ENCODE data around the gene KRTAP4-8.
"Not testable (repeated sequence)": the region's sequence is repeated elsewhere in the genome, so short reads cannot be mapped to it uniquely, and the experiment has no call there.

The KRTAP4-8 gene

GRCh38 chr17:41107941-41108450 is 10.1 kb upstream of the KRTAP4-8 start:
- FAIRE-seq, result no peak

GRCh38 chr17:41105347-41105746 is 7.4 kb upstream of the KRTAP4-8 start, which contains the start of gene KRTAP4-9:
KRTAP4-9 (plus strand) TSS chr17:41105389; CDS start chr17:41105389, 0 bp downstream.
- not testable (repeated sequence) for FAIRE-seq

DNA sequence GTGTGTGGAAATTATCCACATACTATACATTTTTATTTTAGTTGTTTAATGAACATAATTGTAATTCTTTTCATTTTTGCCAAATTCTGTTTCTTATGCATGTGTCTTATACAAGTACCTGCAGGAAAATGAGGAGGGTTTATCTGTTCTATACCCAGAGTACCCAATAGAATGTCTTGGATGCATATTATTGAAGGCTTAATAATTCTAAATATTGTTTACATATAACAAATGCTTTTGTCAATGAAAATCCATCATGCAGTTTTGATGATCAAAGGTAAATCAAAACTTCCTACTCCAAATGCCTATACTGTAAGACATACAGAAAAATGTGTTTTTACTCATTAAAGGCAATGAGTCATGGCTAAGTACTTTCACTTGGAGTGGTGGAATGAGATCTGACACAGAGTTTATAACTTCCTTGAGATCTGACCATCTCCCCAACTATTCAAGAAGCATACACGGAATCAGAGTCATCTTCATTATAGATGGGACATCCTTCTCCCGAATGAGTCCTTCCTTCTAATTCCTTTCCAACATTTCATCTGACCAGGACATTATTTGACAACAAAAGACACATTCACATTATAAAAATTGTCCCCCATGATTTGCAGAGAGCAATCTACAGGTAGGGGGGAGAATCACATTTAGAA is 6.6 kb upstream of the KRTAP4-8 start:
- peak; percentile 45 for FAIRE-seq

DNA sequence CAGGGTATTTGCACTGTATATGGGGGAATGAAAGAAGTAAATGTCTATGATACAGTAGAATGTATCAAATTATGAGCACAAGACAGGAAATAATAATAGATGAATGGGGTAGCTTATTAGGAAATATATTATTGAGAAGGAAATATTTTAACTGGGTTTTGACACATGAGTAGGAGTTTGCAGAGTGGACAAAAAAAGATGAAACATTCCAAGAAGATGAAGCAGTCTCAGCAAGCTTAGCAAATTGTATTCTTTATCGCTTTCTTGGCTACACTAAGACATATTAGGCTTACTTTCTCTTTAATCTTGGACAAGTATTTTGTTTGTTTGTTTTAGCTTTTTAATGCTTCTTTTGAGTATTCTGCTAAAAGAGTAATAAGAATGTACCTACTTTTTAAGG is 6.0 kb upstream of the KRTAP4-8 start:
- no peak for FAIRE-seq

DNA sequence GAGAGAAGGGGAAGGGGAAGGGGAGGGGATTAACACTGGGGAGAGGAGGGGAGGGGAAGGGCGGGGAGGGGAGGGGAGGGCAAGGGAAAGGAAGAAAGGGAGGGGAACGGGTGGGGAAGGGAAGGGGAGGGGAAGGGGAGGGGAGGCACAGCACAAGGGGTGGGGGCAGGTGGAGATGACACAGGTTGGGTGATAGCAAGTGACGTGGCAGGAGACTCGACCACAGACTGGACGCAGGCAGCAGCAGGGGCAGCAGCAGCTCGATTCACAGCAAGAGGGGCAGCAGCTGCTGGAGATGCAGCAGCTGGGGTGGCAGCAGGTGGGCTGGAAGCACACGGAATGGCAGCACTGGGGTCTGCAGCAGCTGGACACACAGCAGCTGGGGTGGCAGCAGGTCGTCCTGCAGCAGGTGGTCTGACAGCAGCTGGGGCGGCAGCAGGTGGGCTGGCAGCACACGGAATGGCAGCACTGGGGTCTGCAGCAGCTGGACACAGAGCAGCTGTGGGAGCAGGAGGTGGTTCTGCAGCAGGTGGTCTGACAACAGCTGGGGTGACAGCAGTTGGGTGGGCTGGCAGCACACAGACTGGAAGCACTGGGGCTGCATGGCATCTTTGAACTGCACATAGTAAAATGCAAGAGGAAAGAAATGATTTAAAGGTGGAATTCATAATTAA is 3.8 kb upstream of the KRTAP4-8 start, which contains the start of gene KRTAP4-16:
Gene KRTAP4-16, minus strand, starts transcription at position 624 of the 674 bp plus-strand sequence. Its CDS starts 0 bp downstream, at position 624.
- no peak for FAIRE-seq

DNA sequence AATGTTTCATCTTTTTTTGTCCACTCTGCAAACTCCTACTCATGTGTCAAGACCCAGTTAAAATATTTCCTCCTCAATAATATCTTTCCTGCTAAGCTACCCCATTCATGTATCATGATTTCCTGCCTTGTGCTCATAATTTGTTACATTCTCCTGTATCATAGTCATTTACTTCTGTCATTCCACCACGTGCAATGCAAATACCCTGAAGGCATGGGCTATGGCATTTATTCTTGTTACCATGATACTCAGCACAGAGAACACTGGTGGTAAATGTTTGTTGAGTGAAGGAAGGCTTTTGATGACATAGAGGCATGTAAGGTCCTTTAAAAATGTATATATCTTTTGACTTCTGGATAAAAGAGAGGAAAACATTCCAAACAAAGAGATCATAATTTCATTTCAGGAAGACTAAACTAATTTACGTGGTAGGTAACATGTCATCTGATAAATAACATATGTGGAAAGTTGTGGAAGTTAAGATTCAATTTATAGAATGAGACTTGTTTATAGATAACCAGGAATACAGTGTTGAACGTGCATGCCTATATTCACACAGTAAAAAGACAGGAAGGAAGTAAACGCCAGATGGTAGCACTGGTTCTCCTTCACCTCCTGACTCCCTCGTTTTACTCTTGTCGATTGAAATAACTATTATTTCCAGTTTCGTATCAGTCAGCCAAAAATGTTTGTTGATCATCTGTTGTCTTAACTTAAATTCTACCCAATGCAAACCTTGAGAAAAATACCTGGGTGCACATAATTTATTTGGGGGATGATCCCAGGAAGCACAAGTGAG is 1.9 kb upstream of the KRTAP4-8 start:
- FAIRE-seq, result not testable (repeated sequence)

GRCh38 chr17:41098481-41098880 is 539 bp upstream of the KRTAP4-8 start:
- no peak for FAIRE-seq

DNA sequence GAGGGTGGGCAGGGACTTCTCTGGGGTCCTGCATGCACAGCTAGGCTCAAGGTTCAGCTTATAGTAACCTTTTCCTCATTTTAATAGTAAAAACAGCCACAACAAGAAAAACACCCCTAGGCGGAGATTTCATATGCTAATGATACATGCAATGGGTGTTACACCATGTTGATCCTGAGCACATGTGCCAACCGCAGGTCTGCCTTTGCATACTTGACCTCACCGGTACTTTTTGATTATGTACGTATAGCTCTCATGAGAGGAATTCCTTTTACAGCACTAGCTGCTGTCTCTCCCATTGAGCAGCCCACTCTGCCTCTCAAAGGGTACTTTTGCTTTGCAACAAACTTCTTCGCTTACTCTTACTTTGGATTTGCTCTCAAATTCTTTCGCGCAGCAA is 1.9 kb downstream of the KRTAP4-8 start:
- FAIRE-seq, result no peak

- FAIRE-seq, result not testable (repeated sequence)
These were observed 9.1 kb downstream of the KRTAP4-8 start for GRCh38 chr17:41088760-41089352.

DNA sequence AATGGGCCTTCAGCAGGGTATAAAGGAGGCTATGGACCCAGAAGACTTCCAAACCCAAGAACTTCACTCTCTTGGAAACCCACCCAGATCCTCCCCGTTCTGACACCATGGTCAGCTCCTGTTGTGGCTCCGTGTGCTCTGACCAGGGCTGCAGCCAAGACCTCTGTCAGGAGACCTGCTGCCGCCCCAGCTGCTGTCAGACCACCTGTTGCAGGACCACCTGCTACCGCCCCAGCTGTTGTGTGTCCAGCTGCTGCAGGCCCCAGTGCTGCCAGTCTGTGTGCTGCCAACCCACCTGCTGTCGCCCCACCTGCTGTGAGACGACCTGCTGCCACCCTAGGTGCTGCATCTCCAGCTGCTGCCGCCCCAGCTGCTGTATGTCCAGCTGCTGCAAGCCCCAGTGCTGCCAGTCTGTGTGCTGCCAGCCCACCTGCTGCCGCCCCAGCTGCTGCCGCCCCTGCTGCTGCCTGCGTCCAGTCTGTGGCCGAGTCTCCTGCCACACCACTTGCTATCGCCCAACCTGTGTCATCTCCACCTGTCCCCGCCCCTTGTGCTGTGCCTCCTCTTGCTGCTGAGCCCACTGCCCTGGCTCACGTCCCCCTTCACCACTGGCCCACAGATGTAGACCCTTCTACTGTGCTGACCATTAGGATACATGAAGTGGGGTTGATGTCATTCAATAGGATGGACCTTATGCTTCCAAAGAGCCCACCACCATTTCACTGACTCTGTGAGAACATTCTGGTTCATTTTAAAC is 13.7 kb downstream of the KRTAP4-8 start, which contains the start of gene KRTAP4-7:
Gene KRTAP4-7, plus strand, starts transcription at position 51 of the 757 bp plus-strand sequence. Its CDS starts 57 bp downstream, at position 108.
- not testable (repeated sequence) for FAIRE-seq

DNA sequence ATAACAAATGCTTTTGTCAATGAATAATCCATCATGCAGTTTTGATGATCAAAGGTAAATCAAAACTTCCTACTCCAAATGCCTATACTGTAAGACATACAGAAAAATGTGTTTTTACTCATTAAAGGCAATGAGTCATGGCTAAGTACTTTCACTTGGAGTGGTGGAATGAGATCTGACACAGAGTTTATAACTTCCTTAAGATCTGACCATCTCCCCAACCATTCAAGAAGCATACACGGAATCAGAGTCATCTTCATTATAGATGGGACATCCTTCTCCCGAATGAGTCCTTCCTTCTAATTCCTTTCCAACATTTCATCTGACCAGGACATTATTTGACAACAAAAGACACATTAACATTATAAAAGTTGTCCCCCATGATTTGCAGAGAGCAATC is 14.5 kb downstream of the KRTAP4-8 start:
- not testable (repeated sequence) for FAIRE-seq

- FAIRE-seq, result no peak
These were observed 15.3 kb downstream of the KRTAP4-8 start for GRCh38 chr17:41082626-41083025.

- FAIRE-seq, result no peak
These were observed 21.2 kb downstream of the KRTAP4-8 start for GRCh38 chr17:41076788-41077187.

GRCh38 chr17:41073676-41074075 is 24.3 kb downstream of the KRTAP4-8 start:
- FAIRE-seq, result no peak

- no peak for FAIRE-seq
These were observed 26.2 kb downstream of the KRTAP4-8 start for GRCh38 chr17:41071606-41072360.

GRCh38 chr17:41069031-41069430 is 28.9 kb downstream of the KRTAP4-8 start:
- FAIRE-seq, result no peak

DNA sequence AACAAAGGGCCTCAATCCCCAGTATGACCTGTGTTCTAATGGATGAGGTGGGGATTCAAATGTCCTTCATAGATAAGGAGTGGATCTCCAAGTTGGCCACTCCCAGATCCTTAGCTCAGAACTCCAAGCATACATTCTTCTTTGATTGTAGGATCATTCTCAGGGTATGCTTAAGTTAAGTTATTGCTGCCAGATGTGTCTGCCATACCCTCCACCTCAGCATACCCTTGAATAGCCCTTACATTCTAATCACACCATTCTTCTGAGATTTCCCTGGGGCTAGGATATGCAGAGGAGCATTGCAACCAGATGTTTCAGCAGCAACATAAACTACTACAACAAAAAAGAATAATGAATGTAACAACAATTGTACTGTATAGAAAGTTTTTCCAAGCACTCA is 30.7 kb downstream of the KRTAP4-8 start:
- FAIRE-seq, result no peak

- FAIRE-seq, result no peak
These were observed 31.9 kb downstream of the KRTAP4-8 start, which contains the start of gene KRTAP2-4 for GRCh38 chr17:41065829-41066624. KRTAP2-4 (minus strand) TSS chr17:41065879; CDS start chr17:41065845, 34 bp downstream.

DNA sequence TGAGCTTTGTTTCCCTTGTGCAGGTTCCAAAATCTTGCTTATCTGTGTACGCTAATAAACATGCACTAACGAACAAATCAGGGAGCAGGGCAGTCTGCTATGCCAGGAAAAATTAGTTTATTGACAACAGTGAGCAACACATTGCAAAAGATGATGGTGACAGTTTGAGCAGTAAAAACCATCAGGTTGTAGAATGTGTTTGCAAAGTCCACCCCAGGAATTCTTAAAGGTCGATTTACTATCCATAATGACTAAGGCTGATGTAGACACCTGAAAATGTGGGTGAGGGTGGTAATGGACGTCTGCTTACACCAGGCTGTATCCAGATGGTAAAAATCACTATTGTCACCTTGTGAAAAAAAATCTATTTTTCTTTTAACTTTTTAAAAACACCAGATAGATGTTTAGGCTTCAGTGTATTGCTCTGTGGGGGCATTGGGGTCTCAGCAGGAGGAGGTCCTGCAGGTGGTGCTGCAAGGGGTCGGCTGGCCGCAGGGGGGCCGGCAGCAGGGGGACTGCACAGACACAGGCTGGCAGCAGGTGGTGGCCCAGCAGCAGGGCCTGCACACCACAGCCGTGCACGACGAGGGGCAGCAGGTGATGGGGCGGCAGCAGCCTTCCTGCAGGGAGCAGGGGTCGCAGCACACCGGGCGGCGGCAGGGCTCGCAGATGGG is 32.8 kb downstream of the KRTAP4-8 start:
- FAIRE-seq, result not testable (repeated sequence)
